Caco-2 (cell line): Measurements from ENCODE around the gene ATP6V1F. TPM values are rescaled to one million over a fixed set of nuclear protein-coding genes. Genes with fewer than 3 reads are reported as not detected.
A peak's percentile ranks its signal among the peaks of the same experiment; 100 is the strongest.

ENCODE experiments used
- BruUV-seq: library from RNA; stranded (reverse); fragments of 400-500 nt; replicated peaks from 2 replicates; lab custom pipeline; 2021; lab: Mats Ljungman, UMichigan
- CTCF ChIA-PET: fragments of 300-600 bp; sonication (Branson Sonifier 250); formaldehyde crosslinking; loops from one replicate; lab custom pipeline; 2022; ENCODE audit warnings: antibody characterized with exemption; lab: Charles Lee
- POLR2A ChIA-PET: fragments of 300-600 bp; sonication (Branson Sonifier 250); formaldehyde crosslinking; loops from one replicate; lab custom pipeline; 2022; ENCODE audit warnings: antibody characterized with exemption; lab: Charles Lee
- DNase-seq, 2 experiments: peaks; one replicate each; pipeline versions ENCODE4 v3.0.0 to v3.0.0-alpha.2; 2020 to 2022
- H3K27me3 ChIP-seq: replicated peaks from 2 replicates; pipeline ENCODE4 v1.6.0; 2011; ENCODE audit warnings: low read length; ENCODE audit not compliant: control insufficient read depth, insufficient read depth
- H3K36me3 ChIP-seq: 2 replicates; pipeline ENCODE4 v1.5.1; 2011; ENCODE audit warnings: low read length; ENCODE audit not compliant: control insufficient read depth, insufficient read depth
- H3K4me1 ChIP-seq: fragments of 250-450 bp; sonication (Bioruptor Pico); 2 replicates; pipeline ENCODE4 v1.5.1; 2020; ENCODE audit warnings: mild to moderate bottlenecking
- H3K4me3 ChIP-seq: 2 replicates; pipeline ENCODE4 v1.5.1; 2011; ENCODE audit warnings: low read depth, mild to moderate bottlenecking, control low read depth, low read length
- H3K9me3 ChIP-seq: fragments of 250-450 bp; sonication (Bioruptor Pico); 2 replicates; pipeline ENCODE4 v1.5.1; 2020; ENCODE audit warnings: mild to moderate bottlenecking, moderate library complexity
- H3K27ac Mint-ChIP-seq: one replicate; pipeline ENCODE4 v1.8.0; 2022; ENCODE audit warnings: mixed read lengths; ENCODE audit not compliant: unreplicated experiment
- H3K27me3 Mint-ChIP-seq: one replicate; pipeline ENCODE4 v1.8.0; 2022; ENCODE audit warnings: mixed read lengths; ENCODE audit not compliant: insufficient read depth, unreplicated experiment
- H3K36me3 Mint-ChIP-seq: one replicate; pipeline ENCODE4 v1.8.0; 2022; ENCODE audit warnings: mild to moderate bottlenecking, mixed read lengths; ENCODE audit not compliant: insufficient read depth, unreplicated experiment
- H3K4me1 Mint-ChIP-seq: one replicate; pipeline ENCODE4 v1.8.0; 2022; ENCODE audit warnings: low read depth, mixed read lengths; ENCODE audit not compliant: unreplicated experiment
- H3K4me3 Mint-ChIP-seq: one replicate; pipeline ENCODE4 v1.8.0; 2022; ENCODE audit warnings: mild to moderate bottlenecking, moderate library complexity, mixed read lengths; ENCODE audit not compliant: unreplicated experiment
- H3K9me3 Mint-ChIP-seq: one replicate; pipeline ENCODE4 v1.8.0; 2022; ENCODE audit warnings: mixed read lengths; ENCODE audit not compliant: unreplicated experiment
- CTCF ChIP-seq, 2 experiments: fragments of 200-600 bp in 1 of 2; IDR thresholded peaks; 1 replicate in 1 of 2; 2 replicates in 1 of 2; pipeline versions ENCODE4 v1.5.1 to v1.8.0; 2011 to 2022; ENCODE audit warnings: antibody characterized with exemption in 1 of 2, control low read depth in 1 of 2, inconsistent platforms in 1 of 2, low read depth in 1 of 2, low read length in 1 of 2, mild to moderate bottlenecking in 1 of 2, moderate library complexity in 1 of 2; ENCODE audit not compliant: insufficient read depth in 1 of 2, severe bottlenecking in 1 of 2, unreplicated experiment in 1 of 2
- intact Hi-C: fragments of 100-400 bp; cut with micrococcal nuclease; formaldehyde crosslinking; loops from one replicate; pipeline ENCODE4 v1.10.0; 2022; ENCODE audit not compliant: unreplicated experiment
- total RNA-seq: library from RNA; stranded (reverse); gene quantifications from 2 replicates; pipeline ENCODE4 v1.2.3, GENCODE V29; 2022

The ATP6V1F gene
- total RNA-seq, 1 experiment from 2014 or later: 162 TPM

DNA sequence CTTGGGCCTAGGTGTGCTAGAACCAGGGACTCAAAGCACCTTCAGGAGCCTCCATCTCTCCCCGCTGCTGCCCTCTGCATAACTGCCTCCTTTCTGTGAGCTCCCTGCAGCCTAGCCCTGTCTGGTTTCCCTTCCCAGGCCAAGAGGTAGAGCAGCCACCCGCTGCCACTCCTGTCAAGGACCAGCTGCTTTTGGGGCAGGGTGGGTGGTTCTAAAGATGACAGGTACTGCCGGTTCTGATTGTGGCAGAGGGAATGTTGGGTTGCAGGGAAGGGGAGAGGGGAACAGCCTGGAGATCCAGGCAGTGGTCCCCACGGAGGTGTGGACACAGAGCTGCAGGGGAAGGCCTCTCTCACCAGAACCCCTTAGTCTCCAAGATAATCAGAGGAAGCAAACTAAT lies 36.1 kb upstream of the ATP6V1F start:
- no peak overlapping the region for H3K4me3 ChIP-seq
- Mint-ChIP-seq H3K27me3 (no peaks in the 10 kb centered on the region), H3K4me1 (peaks cover 28% of the 10 kb centered on the region), H3K27ac (peak overlapping the region; percentile 95), H3K9me3 (no peaks in the 10 kb centered on the region), H3K4me3 (no peak overlapping the region), H3K36me3 (peaks cover 5% of the 10 kb centered on the region)
- H3K36me3 ChIP-seq: no peaks in the 10 kb centered on the region
- intact Hi-C loops: loop anchor here (2.0 kb wide), 1 partner anchor 88 kb away; the partner anchor contains the start of gene CALU
- H3K4me1 ChIP-seq: peaks cover 30% of the 10 kb centered on the region
- no TSS peak for BruUV-seq
- no peak for TF ChIP-seq CTCF (IDR thresholded peaks at IDR 0.05; ENCODE audit: insufficient read depth in 1 of 2, low read depth in 1 of 2, low read length in 1 of 2, severe bottlenecking in 1 of 2, unreplicated experiment in 1 of 2)
- no peaks in the 10 kb centered on the region for H3K9me3 ChIP-seq
- ChIA-PET POLR2A (interaction anchor here (0.5 to 0.9 kb wide), 2 partner anchors 35 to 373 kb away, joined by 3 to 5 read pairs; no protein-coding TSS in a partner anchor), CTCF (interaction anchor here (1.2 kb wide), 1 partner anchor 88 kb away, joined by 5 read pairs; the partner anchor contains the start of gene CALU)
- no peak for DNase-seq
- no peaks in the 10 kb centered on the region for H3K27me3 ChIP-seq

DNA sequence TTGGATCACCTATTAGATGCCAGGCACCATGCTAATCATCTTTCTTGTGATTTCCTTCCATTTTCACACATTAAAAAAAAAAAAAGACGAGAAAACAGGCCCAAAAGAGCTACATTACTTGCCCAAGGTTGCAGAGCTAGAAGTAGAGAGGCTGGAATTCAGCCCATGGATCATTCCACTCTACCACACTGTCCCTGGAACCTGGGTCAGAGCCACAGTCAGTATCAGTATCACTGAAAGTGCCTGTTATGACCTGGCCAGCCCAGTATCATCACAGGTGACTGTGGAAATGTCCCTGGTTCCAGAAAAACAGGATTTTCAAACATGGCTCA lies 35.8 kb upstream of the ATP6V1F start:
- Histone ChIP-seq H3K9me3 (no peaks in the 10 kb centered on the region), H3K27me3 (no peaks in the 10 kb centered on the region), H3K4me3 (no peak overlapping the region), H3K4me1 (peaks cover 34% of the 10 kb centered on the region), H3K36me3 (no peaks in the 10 kb centered on the region)
- no TSS peak for BruUV-seq
- peak overlapping the region; percentile 38 for H3K4me3 Mint-ChIP-seq
- peaks cover 5% of the 10 kb centered on the region for H3K36me3 Mint-ChIP-seq
- H3K27me3 Mint-ChIP-seq: no peaks in the 10 kb centered on the region
- no peak for TF ChIP-seq CTCF (IDR thresholded peaks at IDR 0.05; ENCODE audit: insufficient read depth in 1 of 2, low read depth in 1 of 2, low read length in 1 of 2, severe bottlenecking in 1 of 2, unreplicated experiment in 1 of 2)
- H3K27ac Mint-ChIP-seq: peak overlapping the region; percentile 95
- ChIA-PET POLR2A (interaction anchor here (0.5 to 0.9 kb wide), 2 partner anchors 36 to 374 kb away, joined by 3 to 5 read pairs; no protein-coding TSS in a partner anchor), CTCF (interaction anchor here (1.2 kb wide), 1 partner anchor 88 kb away, joined by 5 read pairs; the partner anchor contains the start of gene CALU)
- intact Hi-C loops: loop anchor here (2.0 kb wide), 1 partner anchor 88 kb away; the partner anchor contains the start of gene CALU
- H3K4me1 Mint-ChIP-seq: peaks cover 28% of the 10 kb centered on the region
- DNase-seq: no peak
- no peaks in the 10 kb centered on the region for H3K9me3 Mint-ChIP-seq

DNA sequence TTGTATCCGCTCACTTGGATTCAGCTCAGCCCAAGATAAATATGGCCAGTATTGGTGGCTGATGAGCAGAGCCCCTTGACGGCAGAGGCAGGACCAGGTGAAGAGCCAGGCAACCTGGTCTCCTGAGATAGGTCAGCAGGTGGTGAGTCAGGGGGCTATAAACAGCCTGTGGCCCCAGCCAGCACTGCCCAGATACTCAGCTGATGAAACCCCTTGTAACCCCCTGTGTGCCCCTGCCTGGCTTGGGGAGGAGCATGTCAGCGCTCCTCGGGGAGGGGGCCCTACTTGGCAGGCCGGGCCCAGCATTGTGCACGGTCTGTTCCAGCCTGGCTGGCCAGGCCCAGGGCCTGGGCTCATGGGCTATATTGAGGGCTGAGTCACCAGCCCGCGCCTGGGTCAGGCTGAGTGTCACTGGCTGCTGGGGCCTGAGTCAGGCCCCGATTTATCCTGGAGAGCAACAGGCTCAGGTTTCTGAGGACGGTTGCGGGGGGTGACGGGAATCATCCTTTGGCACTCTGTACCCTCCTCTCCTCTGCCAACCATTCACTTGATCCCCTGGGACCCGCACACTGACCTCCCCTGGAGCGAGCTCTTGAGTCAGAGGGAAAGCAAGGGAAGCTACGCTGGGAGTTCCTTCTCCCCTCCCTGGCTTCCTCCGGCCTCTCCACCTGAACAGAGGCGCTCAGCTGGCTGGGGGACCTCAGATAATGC lies 35.3 kb upstream of the ATP6V1F start:
- intact Hi-C loops: loop anchor here (2.0 kb wide), 1 partner anchor 89 kb away; the partner anchor contains the start of gene CALU
- Mint-ChIP-seq H3K9me3 (no peaks in the 10 kb centered on the region), H3K4me3 (peak overlapping the region; percentile 50), H3K4me1 (peaks cover 28% of the 10 kb centered on the region), H3K27ac (peak overlapping the region; percentile 95), H3K27me3 (no peaks in the 10 kb centered on the region), H3K36me3 (peaks cover 5% of the 10 kb centered on the region)
- CTCF ChIA-PET: interaction anchor here (1.2 to 1.8 kb wide), 3 partner anchors 9 to 88 kb away, joined by 4 to 5 read pairs (median 4); partner anchors contain the start of gene CALU
- no peaks in the 10 kb centered on the region for H3K27me3 ChIP-seq
- H3K4me1 ChIP-seq: peaks cover 36% of the 10 kb centered on the region
- H3K9me3 ChIP-seq: no peaks in the 10 kb centered on the region
- POLR2A ChIA-PET: interaction anchor here (0.9 kb wide), 1 partner anchor 36 kb away, joined by 5 read pairs; no protein-coding TSS in a partner anchor
- no TSS peak for BruUV-seq
- H3K4me3 ChIP-seq: no peak overlapping the region
- no peaks in the 10 kb centered on the region for H3K36me3 ChIP-seq
- peak; percentile 56 to 84 for DNase-seq
- TF ChIP-seq CTCF (IDR thresholded peaks at IDR 0.05; ENCODE audit: insufficient read depth in 1 of 2, low read depth in 1 of 2, low read length in 1 of 2, severe bottlenecking in 1 of 2, unreplicated experiment in 1 of 2): no peak
